HG03439 (cell line): ENCODE measurements around the gene GCSAM.

Source experiments
- ATAC-seq: cut with Tn5 transposase; IDR thresholded peaks from one replicate; pipeline ENCODE4 v1.9.1; 2021; ENCODE audit warnings: mild to moderate bottlenecking, moderate library complexity; ENCODE audit not compliant: unreplicated experiment

Gene GCSAM

GRCh38 chr3:112129925-112130637, 3.0 kb downstream of the GCSAM start:
- ATAC-seq = no peak

DNA sequence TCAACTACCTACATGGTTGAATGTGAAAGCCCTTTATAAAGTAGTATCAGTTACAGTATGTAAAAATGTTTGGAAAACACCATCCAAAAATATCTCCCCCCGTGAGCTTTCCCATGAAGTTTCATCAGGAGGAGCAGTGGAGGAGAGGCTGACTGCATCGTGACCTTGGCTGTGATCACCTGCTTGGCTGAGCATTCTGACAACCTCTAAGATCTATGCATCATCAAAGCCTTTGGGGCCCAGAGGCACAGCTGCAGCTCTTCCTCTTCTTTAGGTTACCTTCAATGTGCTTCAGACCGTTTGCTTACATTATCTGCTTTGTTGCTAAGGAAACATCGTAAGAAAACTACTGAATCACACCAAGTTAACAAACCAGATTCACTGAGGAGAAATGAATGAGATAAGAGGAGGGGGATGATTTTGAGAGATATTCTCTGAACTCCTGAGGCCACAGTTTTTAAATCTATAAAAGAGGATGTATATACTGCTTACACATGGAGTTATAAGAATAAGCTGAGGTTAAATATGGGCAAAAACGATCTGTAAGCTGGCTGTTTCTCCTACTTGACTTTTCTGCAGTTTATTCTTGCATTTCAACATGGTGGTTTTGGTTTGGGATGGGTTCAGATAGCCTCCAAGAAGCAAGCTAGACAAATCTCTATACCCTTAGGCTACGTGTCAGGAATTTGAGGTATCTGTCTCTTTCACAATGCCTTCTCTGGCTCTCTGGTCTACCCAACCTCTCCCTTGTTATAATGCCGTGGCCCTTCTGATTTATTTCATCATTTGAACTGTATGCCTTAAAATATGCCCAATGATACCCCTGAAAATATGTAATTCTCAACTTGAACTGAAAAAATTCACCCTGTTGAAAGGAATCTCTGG, 4.0 kb downstream of the GCSAM start:
- ATAC-seq = no peak

- no peak for ATAC-seq
Measured at GRCh38 chr3:112127522-112128494, 5.2 kb downstream of the GCSAM start.

DNA sequence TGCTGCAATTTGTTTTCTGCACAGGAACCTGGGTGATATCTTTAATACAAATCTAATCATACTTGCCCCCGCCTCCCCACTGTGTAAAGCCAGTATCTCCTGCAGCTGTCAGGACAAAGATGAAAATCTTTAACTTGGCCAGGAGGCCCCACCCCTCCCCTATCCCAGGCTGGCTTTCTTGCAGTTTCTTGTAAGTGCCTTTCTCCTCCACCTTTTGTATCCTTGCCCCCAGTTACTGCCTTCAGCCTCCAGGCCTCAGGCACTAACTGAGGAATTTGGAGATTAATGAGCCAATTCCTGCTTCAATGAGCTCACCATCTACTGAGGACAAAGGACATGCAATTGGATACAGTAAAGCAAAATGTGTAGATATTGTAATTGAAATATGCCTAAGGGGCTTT, 6.5 kb downstream of the GCSAM start:
- ATAC-seq = no peak

- no peak for ATAC-seq
Measured at GRCh38 chr3:112124907-112125607, 8.0 kb downstream of the GCSAM start.

DNA sequence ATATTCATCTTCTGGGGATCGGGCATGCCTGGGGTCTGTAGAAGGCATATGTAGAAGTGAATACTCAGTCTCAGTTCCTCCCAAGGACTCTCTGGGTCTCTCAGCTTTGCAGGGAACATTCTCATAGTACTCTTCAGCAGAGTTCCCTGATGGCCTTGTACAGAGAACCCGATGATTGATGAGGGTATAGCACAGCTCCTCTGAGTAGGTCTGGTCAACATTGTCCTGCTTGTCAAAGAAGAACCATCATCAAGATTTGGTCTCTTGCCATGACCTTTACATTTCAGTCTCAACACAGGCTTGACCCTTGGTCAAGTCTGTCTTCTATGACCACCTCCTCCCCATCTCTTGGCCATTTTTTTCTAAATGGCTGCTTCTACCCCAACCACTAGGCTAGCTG, 9.5 kb downstream of the GCSAM start:
- ATAC-seq = no peak

DNA sequence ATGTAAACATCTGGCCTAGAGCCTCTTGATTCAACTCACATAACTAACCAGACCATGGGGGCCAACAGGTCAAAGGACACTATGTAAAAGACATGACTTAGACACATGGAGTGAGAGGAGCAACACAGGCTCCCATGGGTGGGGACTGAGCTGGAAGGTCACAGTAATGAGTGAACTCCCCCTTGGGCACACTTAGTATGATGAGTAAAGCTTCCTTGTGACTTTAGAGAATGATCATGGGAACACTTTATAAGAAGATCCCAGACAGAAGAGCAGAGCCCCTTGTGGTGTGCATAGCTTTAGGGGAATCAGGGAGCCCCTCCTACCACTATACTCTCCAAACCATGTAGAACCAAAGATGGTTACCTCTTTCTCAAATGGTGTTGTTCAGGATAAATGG, 10.2 kb downstream of the GCSAM start:
- ATAC-seq = no peak

GRCh38 chr3:112121577-112122547, 11.2 kb downstream of the GCSAM start:
- ATAC-seq = no peak

DNA sequence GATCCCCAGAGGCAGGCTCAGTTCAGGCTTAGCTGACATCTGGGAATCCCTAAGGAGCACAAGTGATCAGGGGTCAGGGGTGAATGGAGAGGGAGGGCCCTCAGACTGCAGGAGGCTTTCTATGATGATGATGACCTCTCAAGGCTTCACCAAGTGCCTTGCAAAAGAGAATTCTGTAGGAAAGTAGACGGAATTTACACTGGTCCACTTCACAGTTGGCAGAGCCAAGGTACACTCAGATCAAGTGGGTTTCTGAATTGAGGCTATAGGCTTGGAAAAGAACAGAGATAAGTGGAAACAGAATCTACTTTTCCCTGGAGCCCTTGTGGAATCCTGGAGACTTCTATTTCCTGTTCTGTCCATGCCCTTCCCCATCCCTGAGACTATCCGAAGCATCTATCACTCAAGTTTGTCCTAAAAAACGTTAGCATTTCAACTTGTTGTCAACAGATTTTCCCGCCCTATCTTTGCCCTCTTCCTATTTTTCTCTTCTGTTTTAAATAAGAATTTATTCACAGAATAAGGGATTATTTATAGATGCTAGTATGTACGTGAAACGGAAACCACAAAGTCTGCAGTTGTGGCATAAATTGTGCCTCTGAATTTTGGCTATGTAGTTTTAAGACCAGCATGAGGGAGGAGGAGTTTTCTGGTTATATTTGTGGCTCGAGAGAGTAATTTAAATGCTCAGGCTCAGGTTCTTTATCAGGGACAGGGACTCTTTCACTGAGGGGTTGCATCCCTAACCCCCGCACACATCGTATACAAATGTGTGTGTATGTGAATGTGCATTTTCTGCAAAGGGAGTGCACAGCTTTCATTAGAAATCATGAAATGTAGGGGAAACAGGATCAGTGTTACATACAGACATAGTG, 12.8 kb downstream of the GCSAM start:
- no peak for ATAC-seq

GRCh38 chr3:112117841-112118571, 15.0 kb downstream of the GCSAM start:
- no peak for ATAC-seq

GRCh38 chr3:112117415-112117814, 15.6 kb downstream of the GCSAM start:
- ATAC-seq = no peak

DNA sequence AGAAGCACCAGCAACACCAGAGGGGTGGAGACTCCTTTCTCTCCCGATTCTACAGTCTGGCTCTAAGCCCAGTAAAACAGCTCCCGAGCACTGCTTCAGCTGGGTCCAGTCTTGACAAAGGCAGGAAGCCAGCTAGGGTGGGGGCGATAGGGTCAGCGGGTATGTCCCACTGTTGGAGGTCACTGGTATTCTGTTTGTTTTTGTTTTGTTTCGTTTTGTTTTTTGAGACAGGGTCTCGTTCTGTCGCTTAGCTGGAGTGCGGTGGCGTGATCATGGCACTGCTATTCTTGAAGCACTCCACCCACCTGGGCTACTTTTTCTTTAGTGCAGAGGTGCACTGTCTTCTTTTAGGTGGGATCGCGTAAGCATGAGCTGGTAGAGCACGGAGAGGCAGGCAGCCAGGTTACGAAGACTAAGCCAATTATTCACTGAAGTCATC, 16.3 kb downstream of the GCSAM start:
- no peak for ATAC-seq

DNA sequence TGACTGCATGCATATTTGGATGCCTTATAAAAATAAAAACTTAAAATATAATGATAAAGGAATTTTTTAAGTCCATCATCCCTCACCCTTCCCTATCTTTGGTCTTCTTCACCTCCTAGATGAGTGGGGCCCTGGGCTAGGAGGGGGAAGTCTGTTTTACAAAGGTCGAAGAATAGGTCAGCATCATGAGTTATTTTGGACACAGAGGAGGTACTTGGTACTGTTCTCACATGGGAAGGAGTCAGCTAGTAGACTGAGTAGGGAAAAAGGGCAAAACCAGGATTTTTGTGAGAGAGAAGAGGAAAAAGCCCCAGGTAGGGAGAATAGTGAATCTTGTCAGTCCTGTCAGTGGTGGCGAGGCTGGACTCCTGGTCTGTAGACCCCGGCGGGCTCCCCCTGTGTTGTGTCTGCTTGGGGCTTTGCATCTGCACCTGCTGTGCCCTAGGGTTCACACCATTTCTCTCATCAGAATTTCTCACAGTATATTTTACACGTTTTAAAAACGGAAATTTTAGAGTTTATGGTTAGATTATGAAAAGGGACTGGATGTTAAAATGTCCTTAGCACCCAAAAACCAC, 17.2 kb downstream of the GCSAM start:
- no peak for ATAC-seq

GRCh38 chr3:112115161-112115739, 17.8 kb downstream of the GCSAM start:
- peak; percentile 38 for ATAC-seq

- ATAC-seq = no peak
Measured at GRCh38 chr3:112114576-112115160, 18.4 kb downstream of the GCSAM start.

- peak; percentile 42 for ATAC-seq
Measured at GRCh38 chr3:112111785-112112402, 21.2 kb downstream of the GCSAM start.
